HG02870 (cell line): ENCODE data around the gene IDH3A.

Experiments used
- ATAC-seq: cut with Tn5 transposase; IDR thresholded peaks from one replicate; pipeline ENCODE4 v1.9.1; 2021; ENCODE audit warnings: mild to moderate bottlenecking, moderate library complexity; ENCODE audit not compliant: unreplicated experiment

IDH3A gene

GRCh38 chr15:78164010-78164409 lies 14.8 kb downstream of the IDH3A start:
- ATAC-seq, result no peak

- peak; percentile 77 for ATAC-seq
These were observed 18.2 kb downstream of the IDH3A start for GRCh38 chr15:78167227-78167888.

- no peak for ATAC-seq
These were observed 19.4 kb downstream of the IDH3A start for GRCh38 chr15:78168608-78169007.

- ATAC-seq, result peak; percentile 59
These were observed 21.9 kb downstream of the IDH3A start for GRCh38 chr15:78170848-78171773.

GRCh38 chr15:78171864-78172472 lies 22.8 kb downstream of the IDH3A start:
- no peak for ATAC-seq

GRCh38 chr15:78174401-78174800 lies 25.2 kb downstream of the IDH3A start:
- no peak for ATAC-seq

GRCh38 chr15:78175330-78175729 lies 26.2 kb downstream of the IDH3A start:
- no peak for ATAC-seq

GRCh38 chr15:78177447-78177873 lies 28.3 kb downstream of the IDH3A start:
- ATAC-seq, result no peak

- ATAC-seq, result no peak
These were observed 28.9 kb downstream of the IDH3A start for GRCh38 chr15:78178064-78178463.

GRCh38 chr15:78179286-78179840 lies 30.2 kb downstream of the IDH3A start:
- ATAC-seq, result no peak

GRCh38 chr15:78179906-78180305 lies 30.7 kb downstream of the IDH3A start:
- no peak for ATAC-seq

GRCh38 chr15:78182336-78182700 lies 33.2 kb downstream of the IDH3A start:
- no peak for ATAC-seq

GRCh38 chr15:78182821-78183220 lies 33.7 kb downstream of the IDH3A start:
- ATAC-seq, result no peak

- no peak for ATAC-seq
These were observed 43.8 kb downstream of the IDH3A start for GRCh38 chr15:78192826-78193594.

GRCh38 chr15:78193731-78194567 lies 44.8 kb downstream of the IDH3A start:
- no peak for ATAC-seq

- no peak for ATAC-seq
These were observed 45.4 kb downstream of the IDH3A start for GRCh38 chr15:78194568-78194925.

- no peak for ATAC-seq
These were observed 46.6 kb downstream of the IDH3A start for GRCh38 chr15:78195735-78196201.

GRCh38 chr15:78197632-78198031 lies 48.5 kb downstream of the IDH3A start:
- no peak for ATAC-seq

GRCh38 chr15:78200276-78200930 lies 51.2 kb downstream of the IDH3A start:
- ATAC-seq, result no peak
